ENCODE data around the gene ITK.

Gene ITK

DNA sequence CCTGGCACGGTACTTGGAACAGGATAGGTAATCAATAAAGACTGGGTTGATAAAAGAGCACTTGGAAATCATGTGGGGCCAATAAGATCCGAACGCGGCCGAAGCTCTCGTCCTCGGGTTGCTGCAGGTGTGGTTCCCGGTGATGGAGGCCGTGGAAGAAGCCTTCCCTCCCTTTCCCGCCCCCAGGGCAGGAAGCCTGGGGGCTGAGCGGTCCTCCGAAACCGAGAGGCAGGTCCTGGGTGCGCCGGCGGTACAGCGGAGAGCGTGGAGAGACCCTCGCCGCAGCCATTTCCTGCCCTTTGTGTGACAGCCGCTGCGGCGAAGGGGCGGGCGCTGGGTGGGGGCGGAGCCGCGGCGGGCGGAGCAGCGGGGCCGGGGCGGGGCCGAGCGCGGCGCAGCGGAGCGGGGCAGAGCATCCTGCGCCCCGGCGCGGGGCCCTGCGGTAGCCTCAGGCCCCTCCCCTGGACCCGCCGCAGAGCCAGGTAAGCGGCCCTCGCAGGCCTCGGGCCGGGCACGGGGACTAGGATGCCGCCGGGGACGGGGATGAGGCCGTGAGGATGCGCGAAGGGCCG, 85.2 kb downstream of the ITK start, which contains the start of gene CYFIP2:
TSS of gene CYFIP2 (plus strand) at position 410 of the 572 bp plus-strand sequence. CDS start 19,239 bp downstream, outside the sequence.
- no peak for TF ChIP-seq EZH2 (IDR thresholded peaks at IDR 0.05; ENCODE audit: borderline replicate concordance, low read depth, low read length, severe bottlenecking)
- Histone ChIP-seq H2AFZ (ENCODE audit: low read depth, low read length) (peak within 1 kb of the TSS; percentile 70), H3K9ac (ENCODE audit: low read depth, low read length) (peak within 1 kb of the TSS; percentile 93), H3K9me3 (ENCODE audit: insufficient read depth, low read length, severe bottlenecking) (no peaks in the 10 kb centered on the region), H3K79me2 (ENCODE audit: insufficient read depth, low read length) (peaks cover 55% of the 10 kb centered on the region), H4K20me1 (ENCODE audit: insufficient read depth, low read length) (peaks cover 13% of the 10 kb centered on the region), H3K27me3 (ENCODE audit: insufficient read depth, low read length, poor library complexity) (no peaks in the 10 kb centered on the region), H3K4me1 (ENCODE audit: insufficient read depth, low read length) (peaks cover 58% of the 10 kb centered on the region), H3K27ac (ENCODE audit: low read length) (peak within 1 kb of the TSS; percentile 97), H3K4me3 (ENCODE audit: low read depth in 1 of 2, low read length in 2 of 2) (peak within 1 kb of the TSS; percentile 57 to 78), H3K4me2 (ENCODE audit: insufficient read depth, low read length) (peak within 1 kb of the TSS; percentile 92), H3K36me3 (ENCODE audit: insufficient read depth, low read length) (peaks cover 44% of the 10 kb centered on the region)
- ATAC-seq (ENCODE audit: insufficient read depth, low read depth) = peak; percentile 84
- DNase-seq = peak; percentile 93

- Histone ChIP-seq H3K4me3 (ENCODE audit: low read depth in 1 of 2, low read length in 2 of 2) (peak overlapping the region; percentile 57 to 78), H3K36me3 (ENCODE audit: insufficient read depth, low read length) (peaks cover 50% of the 10 kb centered on the region), H3K9me3 (ENCODE audit: insufficient read depth, low read length, severe bottlenecking) (no peaks in the 10 kb centered on the region), H3K9ac (ENCODE audit: low read depth, low read length) (peak overlapping the region; percentile 93), H3K27me3 (ENCODE audit: insufficient read depth, low read length, poor library complexity) (no peaks in the 10 kb centered on the region), H4K20me1 (ENCODE audit: insufficient read depth, low read length) (peaks cover 13% of the 10 kb centered on the region), H3K4me1 (ENCODE audit: insufficient read depth, low read length) (peaks cover 64% of the 10 kb centered on the region), H2AFZ (ENCODE audit: low read depth, low read length) (peak overlapping the region; percentile 44), H3K27ac (ENCODE audit: low read length) (peak overlapping the region; percentile 97), H3K4me2 (ENCODE audit: insufficient read depth, low read length) (peak overlapping the region; percentile 92), H3K79me2 (ENCODE audit: insufficient read depth, low read length) (peaks cover 62% of the 10 kb centered on the region)
- ATAC-seq (ENCODE audit: insufficient read depth, low read depth) = peak; percentile 44
- no peak for TF ChIP-seq EZH2 (IDR thresholded peaks at IDR 0.05; ENCODE audit: borderline replicate concordance, low read depth, low read length, severe bottlenecking)
- TF ChIP-seq, protein P1, sequence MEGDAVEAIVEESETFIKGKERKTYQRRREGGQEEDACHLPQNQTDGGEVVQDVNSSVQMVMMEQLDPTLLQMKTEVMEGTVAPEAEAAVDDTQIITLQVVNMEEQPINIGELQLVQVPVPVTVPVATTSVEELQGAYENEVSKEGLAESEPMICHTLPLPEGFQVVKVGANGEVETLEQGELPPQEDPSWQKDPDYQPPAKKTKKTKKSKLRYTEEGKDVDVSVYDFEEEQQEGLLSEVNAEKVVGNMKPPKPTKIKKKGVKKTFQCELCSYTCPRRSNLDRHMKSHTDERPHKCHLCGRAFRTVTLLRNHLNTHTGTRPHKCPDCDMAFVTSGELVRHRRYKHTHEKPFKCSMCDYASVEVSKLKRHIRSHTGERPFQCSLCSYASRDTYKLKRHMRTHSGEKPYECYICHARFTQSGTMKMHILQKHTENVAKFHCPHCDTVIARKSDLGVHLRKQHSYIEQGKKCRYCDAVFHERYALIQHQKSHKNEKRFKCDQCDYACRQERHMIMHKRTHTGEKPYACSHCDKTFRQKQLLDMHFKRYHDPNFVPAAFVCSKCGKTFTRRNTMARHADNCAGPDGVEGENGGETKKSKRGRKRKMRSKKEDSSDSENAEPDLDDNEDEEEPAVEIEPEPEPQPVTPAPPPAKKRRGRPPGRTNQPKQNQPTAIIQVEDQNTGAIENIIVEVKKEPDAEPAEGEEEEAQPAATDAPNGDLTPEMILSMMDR (IDR thresholded peaks at IDR 0.05; ENCODE audit: borderline replicate concordance, extremely low read depth, low read length, poor library complexity, severe bottlenecking) = peak; percentile 45
- DNase-seq = peak; percentile 76
Measured at GRCh38 chr5:157266286-157267007, 85.8 kb downstream of the ITK start.

DNA sequence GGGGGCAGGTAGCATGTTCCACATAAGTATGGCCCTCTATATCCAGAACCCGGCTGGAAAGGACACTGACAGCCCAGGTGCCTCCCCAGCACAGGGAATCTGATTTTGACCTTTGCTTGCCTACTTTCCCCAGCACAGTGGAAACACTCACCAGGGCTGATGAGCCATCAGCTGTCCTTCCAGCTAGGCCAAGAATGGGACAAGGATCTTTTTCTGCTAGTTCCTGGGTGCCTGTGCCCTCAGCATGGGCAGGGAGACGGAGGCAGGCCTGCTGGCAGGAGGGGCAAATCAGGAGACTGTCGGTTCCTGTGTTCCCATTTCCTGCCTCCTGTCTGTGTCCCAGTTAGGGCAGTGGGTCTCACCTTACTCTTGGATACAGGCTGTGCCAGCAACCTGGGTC, 86.4 kb downstream of the ITK start:
- no peaks in the 10 kb centered on the region for H3K27me3 ChIP-seq (ENCODE audit: insufficient read depth, low read length, poor library complexity)
- peaks cover 63% of the 10 kb centered on the region for H3K79me2 ChIP-seq (ENCODE audit: insufficient read depth, low read length)
- peaks cover 70% of the 10 kb centered on the region for H3K4me1 ChIP-seq (ENCODE audit: insufficient read depth, low read length)
- no peak for ATAC-seq (ENCODE audit: insufficient read depth, low read depth)
- no peaks in the 10 kb centered on the region for H3K9me3 ChIP-seq (ENCODE audit: insufficient read depth, low read length, severe bottlenecking)
- H2AFZ ChIP-seq (ENCODE audit: low read depth, low read length) = no peak overlapping the region
- DNase-seq = no peak
- peaks cover 50% of the 10 kb centered on the region for H3K36me3 ChIP-seq (ENCODE audit: insufficient read depth, low read length)
- TF ChIP-seq EZH2 (IDR thresholded peaks at IDR 0.05; ENCODE audit: borderline replicate concordance, low read depth, low read length, severe bottlenecking) = no peak
- TF ChIP-seq, protein P1 (IDR thresholded peaks at IDR 0.05; ENCODE audit: borderline replicate concordance, extremely low read depth, low read length, poor library complexity, severe bottlenecking) = no peak
- H3K27ac ChIP-seq (ENCODE audit: low read length) = peak overlapping the region; percentile 97
- H3K4me2 ChIP-seq (ENCODE audit: insufficient read depth, low read length) = peak overlapping the region; percentile 92
- peak overlapping the region; percentile 93 for H3K9ac ChIP-seq (ENCODE audit: low read depth, low read length)
- peaks cover 13% of the 10 kb centered on the region for H4K20me1 ChIP-seq (ENCODE audit: insufficient read depth, low read length)
- peak overlapping the region; percentile 57 to 78; a peak in 3 of 4 replicates for H3K4me3 ChIP-seq (ENCODE audit: low read depth in 1 of 2, low read length in 2 of 2)

All from DND-41 (cell line).